Heart left ventricle (tissue), 16 donors: ENCODE data around the gene WFDC8. TPM values are rescaled to one million over a fixed set of nuclear protein-coding genes. Genes with fewer than 3 reads are reported as not detected.

ENCODE experiments used
- ATAC-seq, 4 donors: fragments of 200-7000 bp; cut with Tn5 transposase; one replicate each; pipeline ENCODE4 v1.9.1; 2020 to 2022; ENCODE audit warnings: moderate library complexity in 4 of 4, mild to moderate bottlenecking in 3 of 4, moderate number of reproducible peaks in 1 of 4
- DNase-seq, 5 donors: peaks; one replicate each; pipeline ENCODE4 v3.0.0-alpha.2; 2020
- H3K27ac ChIP-seq, 12 donors: fragments of 200-600 bp; sonication (generic) in 4 of 12; one replicate each; pipeline versions ENCODE4 v1.5.0 to v1.8.0; 2016 to 2022; ENCODE audit warnings: mild to moderate bottlenecking in 2 of 12
- H3K27me3 ChIP-seq, 9 donors: fragments of 200-600 bp; sonication (generic) in 2 of 9; one replicate each; pipeline versions ENCODE4 v1.5.1 to v1.8.0; 2016 to 2022; ENCODE audit warnings: mild to moderate bottlenecking in 3 of 9
- H3K36me3 ChIP-seq, 9 donors: fragments of 200-600 bp; sonication (generic) in 2 of 9; one replicate each; pipeline versions ENCODE4 v1.5.0 to v1.8.0; 2018 to 2022; ENCODE audit warnings: mild to moderate bottlenecking in 2 of 9
- H3K4me1 ChIP-seq, 12 donors: fragments of 200-600 bp; sonication (generic) in 4 of 12; one replicate each; pipeline versions ENCODE4 v1.5.0 to v1.8.0; 2016 to 2022; ENCODE audit warnings: mild to moderate bottlenecking in 3 of 12
- H3K4me3 ChIP-seq, 12 donors: fragments of 200-600 bp; sonication (generic) in 4 of 12; one replicate each; pipeline versions ENCODE4 v1.5.0 to v1.8.0; 2017 to 2022; ENCODE audit warnings: mild to moderate bottlenecking in 9 of 12, moderate library complexity in 4 of 12
- H3K9me3 ChIP-seq, 12 donors: fragments of 200-600 bp; sonication (generic) in 4 of 12; one replicate each; pipeline versions ENCODE4 v1.5.0 to v1.8.0; 2016 to 2022; ENCODE audit warnings: mild to moderate bottlenecking in 1 of 12
- POLR2A ChIP-seq, 2 donors: fragments of 450-650 bp; IDR thresholded peaks; one replicate each; pipeline ENCODE4 v1.6.1; 2017; ENCODE audit warnings: antibody characterized with exemption in 2 of 2, mild to moderate bottlenecking in 2 of 2, moderate library complexity in 2 of 2
- WGBS, 4 donors: extraction: QIAGEN DNeasy Blood & Tissue Kit in 2 of 4; methylation state at CpG; one replicate each; pipeline versions ENCODE4 v1.1.5 to v1.1.7; 2013 to 2018; 5-methylcytosine and 5-hydroxymethylcytosine counted together
- intact Hi-C, 10 donors: fragments of 100-400 bp; cut with DNase I; formaldehyde crosslinking; loops; one replicate each; pipeline versions ENCODE4 v1.11.1 to v1.14.2; 2022
- long read RNA-seq, 3 donors: library from polyadenylated mRNA; unstranded; transcript quantifications; one replicate each; pipeline ENCODE4 v2.0.0, GENCODE V29; 2020 to 2021
- polyA plus RNA-seq, 2 donors: library from polyadenylated mRNA; stranded (reverse); fragments of 200-250 nt; gene quantifications; one replicate each; pipeline ENCODE4 v1.2.3, GENCODE V29; 2013
- total RNA-seq, 9 donors: library from RNA; depleted of rRNA in 2 of 9; stranded (reverse); fragments of >200 nt in 2 of 9; fragmentation: NEBNext Ultra II Directional in 3 of 9; extraction: Animal tissue kit (Norgen Biotek cat#: 25700) in 3 of 9; gene quantifications; one replicate each; pipeline versions ENCODE4 v1.1.0 to v1.2.4, GENCODE V29; 2016 to 2023
- TF ChIP-seq, protein P1 (sequence below), 12 donors: fragments of 200-600 bp; sonication (generic) in 4 of 12; IDR thresholded peaks; one replicate each; pipeline versions ENCODE4 v1.5.0 to v1.8.0; 2018 to 2022; ENCODE audit warnings: antibody characterized with exemption in 12 of 12, mild to moderate bottlenecking in 5 of 12
- donor health status: ischemic (EF 13 %, LVEDD 7.1; RV severe dilation, severe dysfunction).
- donor health status: healthy with polysubstance abuse.
- donor health status: DM: no; HTN: yes; CAD: no.
- donor health status: DM: no; HTN: no; CAD: no.
- donor health status: ischemic (EF 25% LVEDD 6.9; RV normal size, moderate dysfunction).
- donor health status: ischemic (EF 25% LVEDD 5.7; RV mildly dilated, moderate dysfunction).
- donor health status: healthy.
- donor health status: DM: yes; HTN: yes; CAD: no.
- donor health status: ischemic (EF 35%, LVEDD 5.7; RV mildly dilated, moderate dysfunction).
- donor health status: nonischemic (EF 11% LVEDD 7.7; RV severe dilation, severe dysfunction).
- donor health status: DM: yes; HTN: yes; CAD: no.
- donor health status: PGD.
- donor health status: ischemic (EF 29% LVEDD 5.4; RV normal size, mild dysfunction).
- donor health status: nonischemic (EF 23%, LVEDD 6.1; RV moderate dilation, normal function).

Gene WFDC8
- total RNA-seq (not detected), polyA plus RNA-seq (not detected)
- long read RNA-seq, donor 1 = 0 reads
- long read RNA-seq, donor 2 = 0 reads
- long read RNA-seq, donor 3 = 0 reads

GRCh38 chr20:45579184-45579583 is at the start of gene WFDC8:
Gene WFDC8, minus strand, starts transcription at chr20:45579284. Its CDS starts 37 bp downstream, at chr20:45579247.
- 64 to 77% (median 67%) methylated on average over 4 of the region's 4 CpGs for WGBS, 4 donors

DNA sequence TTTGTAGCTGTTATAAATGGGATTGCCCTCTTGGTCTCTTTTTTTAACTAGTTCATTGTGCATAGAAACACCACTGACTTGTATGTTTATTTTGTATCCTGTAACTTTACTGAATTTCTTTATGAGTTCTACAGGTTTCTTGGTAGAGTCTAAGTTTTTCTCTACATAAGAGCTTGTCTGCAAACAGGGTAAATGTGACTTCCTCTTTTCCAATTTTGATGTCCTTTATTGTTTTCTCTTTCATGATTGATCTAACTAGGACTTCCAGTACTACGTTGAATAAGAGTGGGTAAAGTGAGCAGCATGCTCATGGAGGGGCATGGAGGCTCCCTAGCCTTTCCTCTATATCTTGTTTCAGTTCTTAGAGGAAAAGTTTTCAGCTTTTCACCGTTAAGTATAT is 47.5 kb upstream of the WFDC8 start:
- Histone ChIP-seq H3K27me3 (peaks cover 0 to 12% (median 0%) of the 10 kb centered on the region in 9 donors), H3K4me1 (peaks cover 0 to 4% (median 0%) of the 10 kb centered on the region in 12 donors), H3K9me3 (peaks cover 0 to 6% (median 0%) of the 10 kb centered on the region in 12 donors), H3K4me3 (no peak overlapping the region), H3K27ac (no peak overlapping the region), H3K36me3 (no peaks in the 10 kb centered on the region)
- intact Hi-C loops = no loop called here
- no peak for DNase-seq
- TF ChIP-seq POLR2A (IDR thresholded peaks at IDR 0.05) = no peak
- TF ChIP-seq, protein P1, sequence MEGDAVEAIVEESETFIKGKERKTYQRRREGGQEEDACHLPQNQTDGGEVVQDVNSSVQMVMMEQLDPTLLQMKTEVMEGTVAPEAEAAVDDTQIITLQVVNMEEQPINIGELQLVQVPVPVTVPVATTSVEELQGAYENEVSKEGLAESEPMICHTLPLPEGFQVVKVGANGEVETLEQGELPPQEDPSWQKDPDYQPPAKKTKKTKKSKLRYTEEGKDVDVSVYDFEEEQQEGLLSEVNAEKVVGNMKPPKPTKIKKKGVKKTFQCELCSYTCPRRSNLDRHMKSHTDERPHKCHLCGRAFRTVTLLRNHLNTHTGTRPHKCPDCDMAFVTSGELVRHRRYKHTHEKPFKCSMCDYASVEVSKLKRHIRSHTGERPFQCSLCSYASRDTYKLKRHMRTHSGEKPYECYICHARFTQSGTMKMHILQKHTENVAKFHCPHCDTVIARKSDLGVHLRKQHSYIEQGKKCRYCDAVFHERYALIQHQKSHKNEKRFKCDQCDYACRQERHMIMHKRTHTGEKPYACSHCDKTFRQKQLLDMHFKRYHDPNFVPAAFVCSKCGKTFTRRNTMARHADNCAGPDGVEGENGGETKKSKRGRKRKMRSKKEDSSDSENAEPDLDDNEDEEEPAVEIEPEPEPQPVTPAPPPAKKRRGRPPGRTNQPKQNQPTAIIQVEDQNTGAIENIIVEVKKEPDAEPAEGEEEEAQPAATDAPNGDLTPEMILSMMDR (IDR thresholded peaks at IDR 0.05) = no peak
- WGBS, 4 donors = 58 to 70% (median 69%) methylated on average over 2 of the region's 2 CpGs
- ATAC-seq = no peak

More at GRCh38 chr20:45579184-45579583, at the start of gene WFDC8:
- Histone ChIP-seq H3K9me3 (no peaks in the 10 kb centered on the region), H3K27ac (no peak within 1 kb of the TSS), H3K36me3 (no peaks in the 10 kb centered on the region), H3K4me1 (no peaks in the 10 kb centered on the region), H3K27me3 (peaks cover 0 to 17% (median 0%) of the 10 kb centered on the region in 9 donors), H3K4me3 (no peak within 1 kb of the TSS)
- intact Hi-C loops = no loop called here
- ATAC-seq = no peak
- no peak for TF ChIP-seq POLR2A (IDR thresholded peaks at IDR 0.05)
- TF ChIP-seq, protein P1 (IDR thresholded peaks at IDR 0.05) = no peak
- no peak for DNase-seq

DNA sequence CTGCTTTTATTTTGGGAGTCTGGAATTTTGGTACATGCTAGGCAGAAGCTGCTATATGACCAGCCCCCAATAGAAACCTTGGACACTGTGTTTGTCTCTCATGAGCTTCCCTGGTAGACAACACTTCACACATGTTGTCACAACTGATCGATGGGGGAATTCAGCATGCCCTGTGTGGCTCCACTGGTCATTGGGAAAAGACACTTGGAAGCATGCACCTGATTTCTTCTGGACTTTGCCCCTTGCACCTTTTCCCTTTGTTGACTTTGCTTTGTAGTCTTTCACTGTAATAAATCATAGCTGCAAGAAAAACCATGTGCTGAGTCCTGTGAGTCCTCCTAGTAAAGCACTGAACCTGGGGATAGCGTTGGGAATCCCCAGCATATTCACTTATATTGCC is 42.5 kb upstream of the WFDC8 start:
- H3K27ac ChIP-seq = no peak overlapping the region
- no peaks in the 10 kb centered on the region for H3K36me3 ChIP-seq
- ATAC-seq = no peak
- TF ChIP-seq, protein P1 (IDR thresholded peaks at IDR 0.05) = no peak
- TF ChIP-seq POLR2A (IDR thresholded peaks at IDR 0.05) = no peak
- H3K27me3 ChIP-seq = no peaks in the 10 kb centered on the region
- DNase-seq = no peak
- no peak overlapping the region for H3K4me3 ChIP-seq
- no peaks in the 10 kb centered on the region for H3K4me1 ChIP-seq
- WGBS, 4 donors = 75 to 78% (median 77%) methylated on average over 2 of the region's 2 CpGs
- peaks cover 0 to 10% (median 0%) of the 10 kb centered on the region in 12 donors for H3K9me3 ChIP-seq
- intact Hi-C loops = no loop called here

- no peak for ATAC-seq
- no peaks in the 10 kb centered on the region for H3K36me3 ChIP-seq
- H3K27me3 ChIP-seq = peaks cover 0 to 3% (median 0%) of the 10 kb centered on the region in 9 donors
- no peak for DNase-seq
- no peaks in the 10 kb centered on the region for H3K4me1 ChIP-seq
- intact Hi-C loops = no loop called here
- no peak overlapping the region for H3K4me3 ChIP-seq
- TF ChIP-seq, protein P1 (IDR thresholded peaks at IDR 0.05) = no peak
- no peak for TF ChIP-seq POLR2A (IDR thresholded peaks at IDR 0.05)
- 87 to 91% (median 90%) methylated on average over 2 of the region's 2 CpGs for WGBS, 4 donors
- peaks cover 0 to 7% (median 0%) of the 10 kb centered on the region in 12 donors for H3K9me3 ChIP-seq
- H3K27ac ChIP-seq = no peak overlapping the region
Measured at GRCh38 chr20:45617591-45617990, 38.5 kb upstream of the WFDC8 start.
